ENCODE results near the gene FAM107B. TPM values are rescaled to one million over a fixed set of nuclear protein-coding genes. Genes with fewer than 3 reads are reported as not detected.

The FAM107B gene
- total and polyA plus RNA-seq, 2 experiments from 2014 or later, result 11.0 to 17.6 TPM

- peaks cover 35% of the 10 kb centered on the region for H3K4me1 Mint-ChIP-seq
- H3K9me3 Mint-ChIP-seq, result peaks cover 12% of the 10 kb centered on the region; the same call in 1 of the 3 replicates
- no peak overlapping the region for H2AFZ ChIP-seq
- H3K27me3 Mint-ChIP-seq (ENCODE audit: insufficient read depth, low read depth, poor library complexity), result peaks cover 9% of the 10 kb centered on the region
- no peaks in the 10 kb centered on the region for H3K36me3 ChIP-seq (ENCODE audit: insufficient read depth)
- peaks cover 9% of the 10 kb centered on the region; the same call in 1 of the 2 replicates for H4K20me1 ChIP-seq (replicated peaks; ENCODE audit: insufficient read depth)
- TF ChIP-seq POLR2AphosphoS5 (IDR thresholded peaks at IDR 0.05; ENCODE audit: low read depth), result no peak
- TF ChIP-seq ZNF331 (CRISPR knock-in tag; IDR thresholded peaks at IDR 0.05; ENCODE audit: low read depth), result no peak
- no peak for TF ChIP-seq EZH2phosphoT487 (IDR thresholded peaks at IDR 0.05; ENCODE audit: unreplicated experiment)
- TF ChIP-seq CTCF (conservative IDR thresholded peaks at IDR 0.05; ENCODE audit: low read depth in 2 of 2), result no peak
- TF ChIP-seq REST (IDR thresholded peaks at IDR 0.05; ENCODE audit: unreplicated experiment), result no peak
- no peak for TF ChIP-seq STAT1 (IDR thresholded peaks at IDR 0.05; ENCODE audit: unreplicated experiment)
- TF ChIP-seq EZH2 (IDR thresholded peaks at IDR 0.05; ENCODE audit: low read depth, unreplicated experiment), result no peak
- TF ChIP-seq CREB1 (CRISPR knock-in tag; IDR thresholded peaks at IDR 0.05; ENCODE audit: low read depth), result no peak
- no peak for TF ChIP-seq ZNF462 (CRISPR knock-in tag; IDR thresholded peaks at IDR 0.05)
- no peak for TF ChIP-seq NANOG (IDR thresholded peaks at IDR 0.05; ENCODE audit: borderline replicate concordance)
- TF ChIP-seq JUNB (IDR thresholded peaks at IDR 0.05; ENCODE audit: unreplicated experiment), result no peak
- no peak overlapping the region for H3K4me3 Mint-ChIP-seq
- no peaks in the 10 kb centered on the region for H3K27me3 ChIP-seq (ENCODE audit: insufficient read depth)
- H3F3A ChIP-seq (replicated peaks; ENCODE audit: low read depth), result no peaks in the 10 kb centered on the region
- H3K27ac ChIP-seq (ENCODE audit: low read depth), result no peak overlapping the region
- no peak for ATAC-seq
- no peak overlapping the region for H3K4me3 ChIP-seq
- peaks cover 25% of the 10 kb centered on the region for H3K36me3 Mint-ChIP-seq (ENCODE audit: low read depth)
- H3K9me2 ChIP-seq (ENCODE audit: insufficient read depth), result no peaks in the 10 kb centered on the region
- no peak overlapping the region for H3K4me2 ChIP-seq
- DNase-seq (ENCODE audit: low spot score), result no peak
- no peak overlapping the region for H3K27ac Mint-ChIP-seq
- peaks cover 23% of the 10 kb centered on the region for H3K79me2 ChIP-seq (replicated peaks; ENCODE audit: insufficient read depth)
- H3K4me1 ChIP-seq (ENCODE audit: insufficient read depth), result peaks cover 8% of the 10 kb centered on the region
These were observed 211.2 kb downstream of the FAM107B start for GRCh38 chr10:14563359-14563940.

Data from GM23338 (cell line).